Measurements from ENCODE around the gene RFK. TPM values are rescaled to one million over a fixed set of nuclear protein-coding genes. Genes with fewer than 3 reads are reported as not detected.
A peak's percentile ranks its signal among the peaks of the same experiment; 100 is the strongest.
"Not testable (repeated sequence)": the region's sequence is repeated elsewhere in the genome, so short reads cannot be mapped to it uniquely, and the experiment has no call there.

The RFK gene
- polyA plus RNA-seq, 3 donors: 26.1 to 34.7 (median 29.1) TPM

DNA sequence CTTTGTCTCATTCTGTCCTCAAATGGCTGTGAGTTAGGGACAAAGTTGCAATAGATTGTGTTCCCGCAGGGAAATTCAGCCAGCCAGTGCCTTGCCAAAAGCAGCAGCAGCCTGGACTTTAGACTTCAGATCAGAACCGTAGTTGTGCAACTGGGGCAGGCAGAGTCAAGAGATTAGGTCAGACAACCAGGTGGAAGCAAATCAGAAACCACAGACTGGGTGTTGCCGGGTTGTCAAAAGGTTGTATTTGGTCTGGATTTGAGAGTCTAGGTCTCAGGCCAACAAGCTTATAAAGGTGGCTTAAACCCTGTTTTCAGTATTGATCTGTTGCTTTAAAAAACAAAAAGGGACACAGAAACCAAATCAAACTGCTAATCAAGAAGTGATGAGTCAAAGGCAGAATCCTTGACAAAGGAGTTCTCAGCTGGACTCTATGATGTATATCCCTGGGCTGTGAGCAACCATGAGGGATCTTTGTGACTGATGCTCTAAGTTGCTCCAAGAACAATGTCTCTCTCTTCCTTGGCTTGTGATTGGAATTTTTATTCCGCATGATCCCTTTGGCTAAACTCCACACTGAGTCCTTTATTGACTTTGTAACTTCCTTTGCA is 20.9 kb downstream of the RFK start:
- no peak for DNase-seq (ENCODE audit: low read depth in 3 of 3, low spot score in 2 of 3)

- no peak for DNase-seq (ENCODE audit: low read depth in 3 of 3, low spot score in 2 of 3)
These were observed 21.9 kb downstream of the RFK start for GRCh38 chr9:76372336-76372735.

GRCh38 chr9:76371901-76372300 is 22.3 kb downstream of the RFK start:
- DNase-seq (ENCODE audit: low read depth in 3 of 3, low spot score in 2 of 3): no peak

DNA sequence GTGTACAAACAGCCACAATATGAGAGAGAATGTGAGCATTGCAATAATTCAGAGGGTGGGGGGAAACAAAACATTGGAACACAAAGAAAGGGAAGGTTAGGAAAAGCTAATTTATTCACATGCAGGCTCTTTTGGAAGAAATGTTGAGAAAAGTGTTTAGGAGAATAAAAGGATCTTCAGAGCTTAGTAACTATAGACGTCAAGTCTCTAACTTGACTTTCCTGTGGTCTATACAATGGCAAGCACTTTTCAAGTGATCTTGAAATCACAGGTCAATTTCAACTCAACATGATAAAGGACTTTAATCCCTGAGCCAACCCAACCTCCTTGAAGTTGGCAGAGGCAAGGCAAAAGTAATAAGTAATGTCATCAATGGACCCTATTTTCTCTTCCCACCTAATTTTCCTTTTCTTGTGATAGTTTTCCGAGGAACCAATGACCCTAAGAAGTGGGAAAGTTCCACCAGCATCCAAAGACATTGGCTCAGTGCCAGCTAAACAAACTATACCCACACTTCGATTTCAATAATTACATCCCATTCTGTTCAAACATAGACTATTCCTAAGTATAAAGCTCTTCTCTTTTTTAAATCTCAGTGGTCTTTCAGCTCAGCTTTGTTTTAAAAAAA is 23.7 kb downstream of the RFK start:
- DNase-seq (ENCODE audit: low read depth in 3 of 3, low spot score in 2 of 3): no peak

DNA sequence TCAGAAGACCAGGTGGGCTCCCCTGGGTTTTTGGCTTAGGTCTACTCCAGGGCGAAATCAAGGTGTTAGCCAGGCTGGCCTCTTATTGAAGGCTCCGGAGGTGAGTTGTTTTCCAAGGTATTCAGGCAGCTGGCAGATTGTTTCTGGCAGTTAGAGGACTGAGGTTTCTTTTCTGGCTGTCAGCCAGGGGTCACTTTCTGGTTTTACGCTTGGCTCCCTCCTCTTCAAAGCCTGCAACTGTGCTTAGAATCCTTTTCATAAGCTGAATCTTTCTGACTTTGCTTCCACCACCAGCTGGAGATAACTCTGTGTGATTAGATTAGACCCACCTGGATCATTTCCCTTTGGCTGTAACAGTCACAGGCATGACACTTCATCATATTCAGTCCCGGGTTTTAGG is 24.6 kb downstream of the RFK start:
- DNase-seq (ENCODE audit: low read depth in 3 of 3, low spot score in 2 of 3): peak; percentile 56 to 79 (median 75)

DNA sequence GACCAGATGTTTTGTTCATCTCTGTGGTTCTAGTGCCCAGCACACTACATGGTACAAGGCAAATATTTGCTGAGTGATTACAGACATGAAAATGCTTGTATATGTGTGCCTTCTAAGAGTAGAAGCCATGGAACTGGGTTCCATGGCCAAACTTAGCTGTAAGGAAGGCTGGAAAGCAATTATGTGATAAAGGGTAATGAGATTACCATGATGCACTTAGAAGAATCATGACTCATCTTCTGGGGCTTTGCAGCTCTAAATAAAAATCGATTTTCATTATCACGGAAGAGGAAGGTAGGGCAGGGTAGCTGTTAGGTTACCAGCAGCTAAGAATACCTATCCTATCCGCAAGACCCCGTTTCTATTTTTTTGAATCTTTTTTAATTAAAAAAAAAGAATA is 28.0 kb downstream of the RFK start:
- DNase-seq (ENCODE audit: low read depth in 3 of 3, low spot score in 2 of 3): no peak

GRCh38 chr9:76365028-76365427 is 29.2 kb downstream of the RFK start:
- no peak for DNase-seq (ENCODE audit: low read depth in 3 of 3, low spot score in 2 of 3)

- no peak for DNase-seq (ENCODE audit: low read depth in 3 of 3, low spot score in 2 of 3)
These were observed 31.2 kb downstream of the RFK start for GRCh38 chr9:76363032-76363395.

DNA sequence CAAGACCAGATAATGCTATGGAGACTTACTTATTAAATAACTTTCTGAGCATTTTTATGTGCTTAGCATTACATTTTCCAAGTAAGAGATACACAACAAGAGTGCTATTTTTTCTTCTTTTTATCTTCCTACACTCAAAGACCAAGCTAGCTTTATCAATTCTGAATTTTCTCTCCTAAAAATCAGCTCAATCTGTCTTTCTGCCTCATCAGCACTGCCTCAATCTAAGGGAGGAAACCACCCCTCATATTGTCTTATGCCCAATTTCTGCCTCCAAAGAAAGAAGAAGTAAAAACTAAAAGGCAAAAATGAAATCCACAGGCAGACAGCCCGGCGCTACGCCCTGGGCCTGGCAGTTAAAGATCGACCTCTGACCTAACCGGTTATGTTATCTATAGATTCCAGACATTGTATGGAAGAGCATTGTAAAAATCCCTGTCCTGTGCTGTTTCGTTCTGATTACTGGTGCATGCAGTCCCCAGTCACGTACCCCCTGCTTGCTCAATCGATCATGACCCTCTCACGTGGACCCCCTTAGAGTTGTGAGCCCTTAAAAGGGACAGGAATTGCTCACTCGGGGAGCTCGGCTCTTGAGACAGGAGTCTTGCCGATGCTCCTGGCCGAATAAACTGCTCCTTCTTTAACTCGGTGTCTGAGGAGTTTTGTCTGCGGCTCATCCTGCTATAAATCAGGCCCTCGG is 31.7 kb downstream of the RFK start:
- not testable (repeated sequence) for DNase-seq (ENCODE audit: low read depth in 3 of 3, low spot score in 2 of 3)

DNA sequence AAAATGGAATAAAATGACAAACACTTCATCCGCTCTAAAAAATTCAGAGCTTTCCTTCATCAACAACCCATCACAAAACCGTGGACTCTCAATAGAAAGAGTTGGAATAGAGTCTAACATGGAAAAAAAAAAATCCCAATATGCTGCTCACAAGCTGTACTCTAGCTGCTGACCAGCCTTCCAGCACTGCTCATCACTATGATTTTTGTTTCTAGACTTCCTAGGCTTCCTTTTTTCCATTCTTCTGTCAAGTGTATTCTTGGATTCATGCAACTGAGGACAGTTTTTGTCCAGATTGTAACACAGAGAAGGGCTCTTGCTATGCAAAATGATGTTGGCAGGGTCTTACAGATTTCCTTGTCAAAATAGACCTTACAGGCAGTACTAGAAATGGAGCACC is 34.5 kb downstream of the RFK start:
- DNase-seq (ENCODE audit: low read depth in 3 of 3, low spot score in 2 of 3): no peak

DNA sequence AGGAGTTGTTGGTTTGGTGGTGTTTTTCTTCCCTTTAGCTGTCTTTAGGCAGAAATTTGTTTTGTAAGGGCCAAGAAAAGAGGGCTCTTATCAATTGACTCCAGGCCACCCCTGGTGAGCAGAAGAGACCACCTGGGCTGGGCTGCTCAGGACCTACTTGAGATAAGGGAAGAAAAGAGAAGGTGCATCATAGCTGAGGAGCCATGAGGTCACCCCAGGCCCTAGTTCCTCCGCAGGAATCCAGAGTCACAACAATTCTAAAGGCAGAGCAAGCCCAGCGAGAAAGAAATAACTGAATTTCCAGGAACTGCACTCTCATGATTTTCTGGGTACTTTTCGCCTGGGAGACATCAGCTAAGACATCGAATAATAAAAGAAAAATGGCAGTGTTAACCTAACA is 34.9 kb downstream of the RFK start:
- DNase-seq (ENCODE audit: low read depth in 3 of 3, low spot score in 2 of 3): no peak

DNA sequence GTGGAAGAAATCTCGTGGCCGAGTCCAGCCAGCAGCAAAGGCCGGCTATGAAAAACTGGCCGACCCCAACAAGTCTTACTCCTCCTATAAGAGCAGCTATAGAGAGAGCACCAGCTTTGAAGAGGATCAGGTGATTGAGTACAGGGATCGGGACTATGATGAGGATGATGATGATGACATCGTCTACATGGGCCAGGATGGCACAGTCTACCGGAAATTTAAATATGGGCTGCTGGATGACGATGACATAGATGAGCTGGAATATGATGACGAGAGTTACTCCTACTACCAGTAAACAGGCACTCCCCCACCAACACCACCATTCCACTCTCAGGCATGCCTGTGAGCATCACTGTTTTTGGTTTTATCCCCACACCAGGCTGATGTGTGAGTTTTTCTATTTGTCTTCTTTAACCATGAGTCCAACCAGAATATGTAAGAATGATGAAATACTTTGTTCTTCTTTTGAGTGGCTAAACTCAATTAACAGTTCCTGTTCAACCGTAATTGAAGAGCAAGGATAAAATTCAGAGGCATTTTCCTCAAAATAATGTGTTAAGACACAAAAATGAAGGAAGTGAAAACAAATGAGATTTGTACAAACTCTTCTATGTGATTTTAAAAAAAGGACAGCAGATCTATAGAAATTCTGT is 35.5 kb downstream of the RFK start:
- DNase-seq (ENCODE audit: low read depth in 3 of 3, low spot score in 2 of 3): no peak

GRCh38 chr9:76357555-76357954 is 36.7 kb downstream of the RFK start:
- no peak for DNase-seq (ENCODE audit: low read depth in 3 of 3, low spot score in 2 of 3)

- no peak for DNase-seq (ENCODE audit: low read depth in 3 of 3, low spot score in 2 of 3)
These were observed 38.3 kb downstream of the RFK start for GRCh38 chr9:76355886-76356285.

- no peak for DNase-seq (ENCODE audit: low read depth in 3 of 3, low spot score in 2 of 3)
These were observed 40.0 kb downstream of the RFK start for GRCh38 chr9:76354221-76354620.

DNA sequence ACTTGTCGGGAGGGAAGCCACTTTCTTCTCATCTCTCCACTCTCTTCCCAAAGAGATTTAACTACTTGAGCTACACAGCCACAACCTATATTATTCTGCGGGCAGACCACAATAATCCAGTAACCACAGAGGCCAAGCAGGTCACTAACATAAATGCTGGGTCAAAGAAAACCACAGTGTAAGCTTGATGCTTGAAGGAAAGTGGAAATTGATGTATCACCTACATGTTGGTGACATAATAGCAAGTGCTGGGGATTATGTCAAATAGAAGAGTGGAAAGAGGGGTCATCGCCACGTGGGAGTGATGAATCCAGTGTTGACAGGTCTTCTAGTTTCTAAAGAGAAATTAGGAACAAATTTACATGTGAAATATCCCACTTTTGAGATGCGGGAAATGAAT is 40.9 kb downstream of the RFK start:
- no peak for DNase-seq (ENCODE audit: low read depth in 3 of 3, low spot score in 2 of 3)

DNA sequence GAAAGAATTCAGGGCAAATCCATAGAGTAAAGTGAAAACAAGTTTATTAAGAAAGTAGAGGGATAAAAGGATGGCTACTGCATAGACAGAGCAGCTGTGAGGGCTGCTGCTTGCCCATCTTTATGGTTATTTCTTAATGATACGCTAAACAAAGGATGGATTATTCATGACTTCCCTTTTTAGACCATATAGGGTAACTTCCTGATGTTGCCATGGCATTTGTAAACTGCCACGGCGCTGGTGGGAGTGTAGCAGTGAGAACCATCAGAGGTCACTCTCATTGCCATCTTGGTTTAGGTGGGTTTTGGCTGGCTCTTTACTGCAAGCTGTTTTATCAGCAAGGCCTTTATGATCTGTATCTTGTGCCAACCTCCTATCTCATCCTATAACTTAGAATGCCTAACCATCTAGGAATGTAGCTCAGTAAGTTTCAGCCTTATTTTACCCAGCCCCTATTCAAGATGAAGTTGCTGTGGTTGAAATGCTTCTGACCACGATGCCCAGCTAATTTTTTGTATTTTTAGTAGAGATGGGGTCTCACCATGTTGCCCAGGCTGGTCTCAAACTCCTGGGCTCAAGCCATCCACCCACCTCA is 42.1 kb downstream of the RFK start:
- no peak for DNase-seq (ENCODE audit: low read depth in 3 of 3, low spot score in 2 of 3)

DNA sequence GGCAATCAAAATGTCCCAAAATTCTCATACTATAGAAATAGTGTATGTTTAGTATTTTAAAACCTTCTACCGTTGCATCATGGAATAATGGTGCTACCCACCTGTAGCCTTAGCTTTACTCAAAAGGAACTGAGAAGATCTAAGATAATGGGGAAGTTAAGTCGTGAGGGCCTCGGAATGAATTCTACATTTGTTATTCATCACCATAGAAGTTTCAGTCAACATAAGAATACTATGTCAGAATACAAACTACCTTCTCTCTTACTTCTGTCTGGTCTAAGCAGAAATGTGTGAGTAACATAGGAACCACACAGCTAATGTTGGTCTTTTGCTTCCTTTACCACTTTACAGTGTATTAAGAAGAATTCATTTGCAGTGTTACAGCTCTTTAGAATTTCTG is 43.2 kb downstream of the RFK start:
- no peak for DNase-seq (ENCODE audit: low read depth in 3 of 3, low spot score in 2 of 3)

DNA sequence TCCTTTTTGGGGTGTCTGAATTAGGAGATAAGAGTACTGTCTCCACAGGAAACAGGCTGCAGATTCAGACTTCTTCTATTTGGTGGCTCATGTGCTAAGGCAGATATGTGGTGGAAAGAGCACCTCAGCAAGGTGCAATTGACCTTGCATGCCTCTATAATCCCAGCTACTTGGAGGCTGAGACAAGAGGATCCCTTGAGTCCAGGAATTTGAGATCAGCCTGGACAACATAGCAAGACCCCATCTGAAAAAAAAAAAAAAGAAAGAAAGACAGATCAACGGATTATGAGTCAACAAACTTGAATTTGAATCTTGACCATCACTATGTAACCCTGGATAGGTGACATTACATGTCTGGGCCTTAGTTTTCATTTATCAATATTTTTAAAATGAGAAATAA is 44.4 kb downstream of the RFK start:
- DNase-seq (ENCODE audit: low read depth in 3 of 3, low spot score in 2 of 3): no peak

DNA sequence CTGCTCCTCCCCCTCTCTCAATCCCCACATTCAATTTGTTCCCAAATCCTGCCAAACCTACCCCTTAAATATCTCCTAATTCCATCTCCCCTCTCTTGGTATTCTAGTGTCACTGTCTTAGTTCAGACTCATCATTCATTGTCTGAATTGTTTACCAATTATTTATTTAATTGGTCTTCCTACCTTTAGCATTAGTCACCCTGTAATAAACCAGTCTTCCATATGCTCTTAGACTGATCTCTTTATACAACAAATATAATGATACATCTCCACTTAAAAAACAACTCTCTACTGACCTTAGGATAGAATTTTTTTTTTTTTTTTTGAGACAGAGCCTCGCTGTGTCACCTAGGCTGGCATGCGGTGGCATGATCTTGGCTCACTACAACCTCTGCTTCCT is 51.4 kb downstream of the RFK start:
- no peak for DNase-seq (ENCODE audit: low read depth in 3 of 3, low spot score in 2 of 3)

- DNase-seq (ENCODE audit: low read depth in 3 of 3, low spot score in 2 of 3): no peak
These were observed 52.0 kb downstream of the RFK start for GRCh38 chr9:76342201-76342600.

Measured in right renal cortex interstitium (tissue), 3 donors.